ENCODE results near the gene AMMECR1. TPM values are rescaled to one million over a fixed set of nuclear protein-coding genes. Genes with fewer than 3 reads are reported as not detected.

Gene AMMECR1
- total and polyA plus RNA-seq, 7 experiments from 2014 or later: 4.4 to 16.7 (median 13.5) TPM

GRCh38 chrX:110287605-110288004, 30.3 kb downstream of the AMMECR1 start:
- H3K4me3 ChIP-seq (ENCODE audit: low read length): no peak overlapping the region
- H3K4me3 Mint-ChIP-seq: no peak overlapping the region
- intact Hi-C loops (cut with micrococcal nuclease): no loop called here
- ATAC-seq (no peak), DNase-seq (no peak)
- peaks cover 0 to 10% (median 1%) of the 10 kb centered on the region in 11 donors for H3K9me3 Mint-ChIP-seq
- H3K36me3 Mint-ChIP-seq: peaks cover 0 to 26% (median 13%) of the 10 kb centered on the region in 5 donors
- H3K27ac Mint-ChIP-seq: no peak overlapping the region
- no peaks in the 10 kb centered on the region for H3K9me3 ChIP-seq (ENCODE audit: control insufficient read depth in 2 of 3, low read length in 3 of 3)
- CTCF ChIA-PET: no interaction called here
- no peaks in the 10 kb centered on the region for H3K27me3 ChIP-seq (ENCODE audit: control insufficient read depth in 2 of 2, insufficient read depth in 2 of 2, low read length in 2 of 2)
- no peaks in the 10 kb centered on the region for H3K27me3 Mint-ChIP-seq
- H3K27ac ChIP-seq (ENCODE audit: low read depth, low read length): no peak overlapping the region
- no peaks in the 10 kb centered on the region for H3K4me1 ChIP-seq (ENCODE audit: control insufficient read depth in 2 of 2, insufficient read depth in 2 of 2, low read length in 2 of 2)
- POLR2A ChIA-PET: no interaction called here
- peaks cover 2 to 41% (median 21%) of the 10 kb centered on the region in 7 donors for H3K4me1 Mint-ChIP-seq
- H3K36me3 ChIP-seq (ENCODE audit: control insufficient read depth in 2 of 3, insufficient read depth in 3 of 3, low read length in 3 of 3): no peaks in the 10 kb centered on the region

DNA sequence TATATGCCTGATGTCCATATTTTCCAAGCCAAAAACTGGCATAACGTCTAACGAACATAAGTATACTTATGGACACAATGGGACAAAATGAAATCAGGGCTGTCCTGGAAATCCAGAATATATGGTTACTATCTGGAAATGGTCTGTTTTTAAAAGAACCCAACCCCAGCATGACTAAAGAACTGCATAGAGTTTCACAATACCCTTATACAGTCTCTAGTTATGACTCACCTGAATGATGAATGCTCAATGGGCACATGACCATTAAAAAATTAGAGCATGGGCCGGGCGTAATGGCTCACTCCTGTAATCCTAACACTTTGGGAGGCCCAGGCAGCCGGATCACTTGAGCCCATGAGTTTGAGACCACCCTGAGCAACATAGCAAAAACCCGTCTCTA, 31.8 kb downstream of the AMMECR1 start:
- Mint-ChIP-seq H3K27me3 (no peaks in the 10 kb centered on the region), H3K4me3 (no peak overlapping the region), H3K27ac (no peak overlapping the region), H3K36me3 (peaks cover 0 to 22% (median 12%) of the 10 kb centered on the region in 5 donors), H3K4me1 (peaks cover 4 to 48% (median 32%) of the 10 kb centered on the region in 7 donors), H3K9me3 (peaks cover 0 to 10% (median 1%) of the 10 kb centered on the region in 11 donors)
- POLR2A ChIA-PET: no interaction called here
- H3K9me3 ChIP-seq (ENCODE audit: control insufficient read depth in 2 of 3, low read length in 3 of 3): no peaks in the 10 kb centered on the region
- H3K36me3 ChIP-seq (ENCODE audit: control insufficient read depth in 2 of 3, insufficient read depth in 3 of 3, low read length in 3 of 3): no peaks in the 10 kb centered on the region
- H3K27ac ChIP-seq (ENCODE audit: low read depth, low read length): no peak overlapping the region
- intact Hi-C loops (cut with micrococcal nuclease): no loop called here
- no peaks in the 10 kb centered on the region for H3K27me3 ChIP-seq (ENCODE audit: control insufficient read depth in 2 of 2, insufficient read depth in 2 of 2, low read length in 2 of 2)
- CTCF ChIA-PET: no interaction called here
- no peak for ATAC-seq
- no peak for DNase-seq
- H3K4me3 ChIP-seq (ENCODE audit: low read length): no peak overlapping the region
- H3K4me1 ChIP-seq (ENCODE audit: control insufficient read depth in 2 of 2, insufficient read depth in 2 of 2, low read length in 2 of 2): no peaks in the 10 kb centered on the region

- Mint-ChIP-seq H3K4me3 (no peak overlapping the region), H3K27me3 (no peaks in the 10 kb centered on the region), H3K27ac (no peak overlapping the region), H3K4me1 (peaks cover 4 to 32% (median 22%) of the 10 kb centered on the region in 7 donors), H3K9me3 (peaks cover 0 to 10% (median 1%) of the 10 kb centered on the region in 11 donors), H3K36me3 (peaks cover 0 to 18% (median 11%) of the 10 kb centered on the region in 5 donors)
- intact Hi-C loops (cut with micrococcal nuclease): no loop called here
- no peaks in the 10 kb centered on the region for H3K9me3 ChIP-seq (ENCODE audit: control insufficient read depth in 2 of 3, low read length in 3 of 3)
- DNase-seq (no peak), ATAC-seq (no peak)
- POLR2A ChIA-PET: no interaction called here
- no peaks in the 10 kb centered on the region for H3K36me3 ChIP-seq (ENCODE audit: control insufficient read depth in 2 of 3, insufficient read depth in 3 of 3, low read length in 3 of 3)
- H3K27ac ChIP-seq (ENCODE audit: low read depth, low read length): no peak overlapping the region
- H3K4me1 ChIP-seq (ENCODE audit: control insufficient read depth in 2 of 2, insufficient read depth in 2 of 2, low read length in 2 of 2): no peaks in the 10 kb centered on the region
- CTCF ChIA-PET: no interaction called here
- H3K27me3 ChIP-seq (ENCODE audit: control insufficient read depth in 2 of 2, insufficient read depth in 2 of 2, low read length in 2 of 2): no peaks in the 10 kb centered on the region
- no peak overlapping the region for H3K4me3 ChIP-seq (ENCODE audit: low read length)
Measured at GRCh38 chrX:110284159-110284558, 33.7 kb downstream of the AMMECR1 start.

GRCh38 chrX:110282922-110283321, 35.0 kb downstream of the AMMECR1 start:
- Mint-ChIP-seq H3K36me3 (peaks cover 0 to 18% (median 11%) of the 10 kb centered on the region in 5 donors), H3K4me3 (no peak overlapping the region), H3K27ac (no peak overlapping the region), H3K27me3 (no peaks in the 10 kb centered on the region), H3K9me3 (peaks cover 0 to 10% (median 1%) of the 10 kb centered on the region in 11 donors), H3K4me1 (peaks cover 2 to 29% (median 23%) of the 10 kb centered on the region in 7 donors)
- intact Hi-C loops (cut with micrococcal nuclease): no loop called here
- ATAC-seq (no peak), DNase-seq (no peak)
- Histone ChIP-seq H3K9me3 (ENCODE audit: control insufficient read depth in 2 of 3, low read length in 3 of 3) (no peaks in the 10 kb centered on the region), H3K4me1 (ENCODE audit: control insufficient read depth in 2 of 2, insufficient read depth in 2 of 2, low read length in 2 of 2) (no peaks in the 10 kb centered on the region), H3K27me3 (ENCODE audit: control insufficient read depth in 2 of 2, insufficient read depth in 2 of 2, low read length in 2 of 2) (no peaks in the 10 kb centered on the region), H3K4me3 (ENCODE audit: low read length) (no peak overlapping the region), H3K36me3 (ENCODE audit: control insufficient read depth in 2 of 3, insufficient read depth in 3 of 3, low read length in 3 of 3) (no peaks in the 10 kb centered on the region), H3K27ac (ENCODE audit: low read depth, low read length) (no peak overlapping the region)
- POLR2A ChIA-PET: no interaction called here
- CTCF ChIA-PET: no interaction called here

GRCh38 chrX:110281377-110281776, 36.5 kb downstream of the AMMECR1 start:
- H3K27ac Mint-ChIP-seq: no peak overlapping the region
- no peak overlapping the region for H3K4me3 ChIP-seq (ENCODE audit: low read length)

GRCh38 chrX:110280954-110281353, 36.9 kb downstream of the AMMECR1 start:
- peaks cover 3 to 28% (median 20%) of the 10 kb centered on the region in 7 donors for H3K4me1 Mint-ChIP-seq
- H3K27ac Mint-ChIP-seq: no peak overlapping the region
- intact Hi-C loops (cut with micrococcal nuclease): no loop called here
- ChIA-PET CTCF (no interaction called here), POLR2A (no interaction called here)
- H3K9me3 Mint-ChIP-seq: peaks cover 0 to 21% (median 3%) of the 10 kb centered on the region in 11 donors
- Histone ChIP-seq H3K4me1 (ENCODE audit: control insufficient read depth in 2 of 2, insufficient read depth in 2 of 2, low read length in 2 of 2) (no peaks in the 10 kb centered on the region), H3K36me3 (ENCODE audit: control insufficient read depth in 2 of 3, insufficient read depth in 3 of 3, low read length in 3 of 3) (no peaks in the 10 kb centered on the region), H3K4me3 (ENCODE audit: low read length) (no peak overlapping the region), H3K27me3 (ENCODE audit: control insufficient read depth in 2 of 2, insufficient read depth in 2 of 2, low read length in 2 of 2) (no peaks in the 10 kb centered on the region), H3K9me3 (ENCODE audit: control insufficient read depth in 2 of 3, low read length in 3 of 3) (peaks cover 0 to 5% (median 0%) of the 10 kb centered on the region in 3 experiments), H3K27ac (ENCODE audit: low read depth, low read length) (no peak overlapping the region)
- ATAC-seq (no peak), DNase-seq (no peak)
- peaks cover 0 to 15% (median 12%) of the 10 kb centered on the region in 5 donors for H3K36me3 Mint-ChIP-seq
- no peaks in the 10 kb centered on the region for H3K27me3 Mint-ChIP-seq
- H3K4me3 Mint-ChIP-seq: no peak overlapping the region

More at GRCh38 chrX:110281377-110281776, 36.5 kb downstream of the AMMECR1 start:
- intact Hi-C loops (cut with micrococcal nuclease): no loop called here
- Histone ChIP-seq H3K36me3 (ENCODE audit: control insufficient read depth in 2 of 3, insufficient read depth in 3 of 3, low read length in 3 of 3) (no peaks in the 10 kb centered on the region), H3K27ac (ENCODE audit: low read depth, low read length) (no peak overlapping the region), H3K27me3 (ENCODE audit: control insufficient read depth in 2 of 2, insufficient read depth in 2 of 2, low read length in 2 of 2) (no peaks in the 10 kb centered on the region), H3K9me3 (ENCODE audit: control insufficient read depth in 2 of 3, low read length in 3 of 3) (peaks cover 0 to 1% (median 0%) of the 10 kb centered on the region in 3 experiments), H3K4me1 (ENCODE audit: control insufficient read depth in 2 of 2, insufficient read depth in 2 of 2, low read length in 2 of 2) (no peaks in the 10 kb centered on the region)
- POLR2A ChIA-PET: no interaction called here
- H3K36me3 Mint-ChIP-seq: peaks cover 0 to 15% (median 10%) of the 10 kb centered on the region in 5 donors
- H3K9me3 Mint-ChIP-seq: peaks cover 0 to 17% (median 2%) of the 10 kb centered on the region in 11 donors
- H3K4me1 Mint-ChIP-seq: peaks cover 3 to 28% (median 20%) of the 10 kb centered on the region in 7 donors
- no peak for ATAC-seq
- DNase-seq: no peak
- CTCF ChIA-PET: no interaction called here
- no peaks in the 10 kb centered on the region for H3K27me3 Mint-ChIP-seq
- H3K4me3 Mint-ChIP-seq: peak overlapping the region in 1 of 10 donors; percentile 34

DNA sequence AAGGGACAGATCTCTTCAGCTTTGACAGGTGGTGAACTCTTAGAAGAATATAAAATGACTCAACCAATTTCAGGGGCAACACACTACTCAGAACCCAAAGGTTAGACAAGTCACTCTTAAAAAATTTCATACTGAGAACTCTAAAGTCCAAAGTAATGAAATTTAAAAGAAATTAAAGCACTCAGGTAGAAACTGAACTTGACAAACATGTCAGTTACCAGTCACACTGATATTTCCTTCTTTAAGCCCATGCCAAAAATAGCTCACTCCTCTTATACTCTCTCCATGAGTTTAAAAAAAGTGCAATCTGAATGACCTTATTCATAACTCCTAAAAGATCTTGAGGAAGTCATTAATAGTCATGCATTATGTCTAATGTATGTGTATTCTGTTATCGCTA, 40.3 kb downstream of the AMMECR1 start:
- Histone ChIP-seq H3K9me3 (ENCODE audit: control insufficient read depth in 2 of 3, low read length in 3 of 3) (peaks cover 0 to 5% (median 0%) of the 10 kb centered on the region in 3 experiments), H3K27me3 (ENCODE audit: control insufficient read depth in 2 of 2, insufficient read depth in 2 of 2, low read length in 2 of 2) (no peaks in the 10 kb centered on the region), H3K4me3 (ENCODE audit: low read length) (no peak overlapping the region), H3K4me1 (ENCODE audit: control insufficient read depth in 2 of 2, insufficient read depth in 2 of 2, low read length in 2 of 2) (no peaks in the 10 kb centered on the region), H3K36me3 (ENCODE audit: control insufficient read depth in 2 of 3, insufficient read depth in 3 of 3, low read length in 3 of 3) (no peaks in the 10 kb centered on the region), H3K27ac (ENCODE audit: low read depth, low read length) (no peak overlapping the region)
- CTCF ChIA-PET: interaction anchor here (0.6 kb wide), 1 partner anchor 109 kb away, joined by 3 read pairs; no protein-coding TSS in a partner anchor
- ATAC-seq (no peak), DNase-seq (no peak)
- Mint-ChIP-seq H3K4me3 (no peak overlapping the region), H3K27ac (no peak overlapping the region), H3K4me1 (peaks cover 3 to 36% (median 20%) of the 10 kb centered on the region in 7 donors), H3K9me3 (peaks cover 0 to 14% (median 0%) of the 10 kb centered on the region in 11 donors), H3K36me3 (peaks cover 0 to 13% (median 3%) of the 10 kb centered on the region in 5 donors), H3K27me3 (no peaks in the 10 kb centered on the region)
- intact Hi-C loops (cut with micrococcal nuclease): no loop called here
- POLR2A ChIA-PET: no interaction called here
